Adrenal gland (tissue), 12 donors: Measurements from ENCODE around the gene ORC2. TPM values are rescaled to one million over a fixed set of nuclear protein-coding genes. Genes with fewer than 3 reads are reported as not detected.

Experiments used
- DNase-seq, 7 donors: peaks; one replicate each; pipeline ENCODE4 v3.0.0-alpha.2; 2019 to 2020
- H3K27ac ChIP-seq, 5 donors: fragments of 200-600 bp; sonication (generic) in 4 of 5; 1 replicate in 3 of 5; 2 replicates in 2 of 5; pipeline versions ENCODE4 v1.5.1 to v1.8.0; 2016 to 2020; ENCODE audit warnings: mild to moderate bottlenecking in 1 of 5
- H3K27me3 ChIP-seq: fragments of 200-600 bp; 2 replicates; pipeline ENCODE4 v1.8.0; 2021
- H3K36me3 ChIP-seq, 2 donors: fragments of 200-600 bp; replicated peaks in 1 of 2; 1 replicate in 1 of 2; 2 replicates in 1 of 2; pipeline versions ENCODE4 v1.5.1 to v1.8.0; 2018 to 2022
- H3K4me1 ChIP-seq, 2 donors: fragments of 200-600 bp; replicated peaks in 1 of 2; 1 replicate in 1 of 2; 2 replicates in 1 of 2; pipeline versions ENCODE4 v1.5.1 to v1.8.0; 2018 to 2021
- H3K4me3 ChIP-seq, 4 donors: fragments of 200-600 bp; sonication (generic) in 3 of 4; one replicate each; pipeline ENCODE4 v1.5.1; 2016 to 2018
- H3K9me3 ChIP-seq, 3 donors: fragments of 200-600 bp; sonication (generic) in 1 of 3; replicated peaks in 1 of 3; 1 replicate in 2 of 3; 2 replicates in 1 of 3; pipeline versions ENCODE4 v1.5.1 to v1.8.0; 2016 to 2021
- CTCF ChIP-seq, 6 experiments: fragments of 450-650 bp in 4 of 6; fragments of 200-600 bp in 2 of 6; sonication (generic) in 1 of 6; IDR thresholded peaks; 1 replicate in 5 of 6; 2 replicates in 1 of 6; pipeline versions ENCODE4 v1.5.1 to v1.8.0; 2016 to 2021; ENCODE audit warnings: antibody characterized with exemption in 6 of 6, mild to moderate bottlenecking in 2 of 6, moderate library complexity in 1 of 6
- POLR2A ChIP-seq, 2 donors: fragments of 450-650 bp; IDR thresholded peaks; one replicate each; pipeline ENCODE4 v1.6.1; 2017; ENCODE audit warnings: antibody characterized with exemption in 2 of 2, mild to moderate bottlenecking in 2 of 2, moderate library complexity in 1 of 2
- WGBS, 4 donors: extraction: QIAGEN DNeasy Blood & Tissue Kit in 2 of 4; methylation state at CpG; one replicate each; pipeline versions ENCODE4 v1.1.5 to v1.1.7; 2013 to 2017; 5-methylcytosine and 5-hydroxymethylcytosine counted together
- intact Hi-C, 2 donors: fragments of 100-400 bp; cut with DNase I; formaldehyde crosslinking; loops; one replicate each; pipeline versions ENCODE4 v1.14.1 to v1.15.0; 2022 to 2023
- polyA plus RNA-seq, 3 donors: library from polyadenylated mRNA; stranded (reverse); fragments of 200-250 nt in 2 of 3; fragments of 350-450 nt in 1 of 3; fragmentation: Illumina TruSeq in 1 of 3; extraction: RNeasy Lipid Tissue Mini Kit (QIAGEN cat#74804) in 1 of 3; gene quantifications; one replicate each; pipeline ENCODE4 v1.2.3, GENCODE V29; 2013 to 2014
- total RNA-seq, 9 donors: library from RNA; depleted of rRNA in 4 of 9; stranded (reverse); fragments of >200 nt in 4 of 9; fragments of 120-200 nt in 1 of 9; fragmentation: NEBNext Ultra II Directional in 1 of 9; extraction: Animal tissue kit (Norgen Biotek cat#: 25700) in 1 of 9; gene quantifications; one replicate each; pipeline versions ENCODE4 v1.1.0 to v1.2.4, GENCODE V29; 2013 to 2023
- donor health status: healthy with polysubstance abuse.
- donor health status: Bipolar disorder and iron deficiency.
- donor health status: DM: yes; HTN: yes; CAD: no.
- donor health status: DM: no; HTN: no; CAD: no.
- donor health status: DM: no; HTN: no; CAD: no.
- donor health status: DM: yes; HTN: yes; CAD: no.

The ORC2 gene
- total and polyA plus RNA-seq, 12 donors = 5.0 to 30.7 (median 19.0) TPM

- WGBS, 4 donors = 81 to 91% (median 89%) methylated on average over 1 of the region's 1 CpG
- no peak overlapping the region for H3K27ac ChIP-seq
- H3K9me3 ChIP-seq = no peaks in the 10 kb centered on the region
- intact Hi-C loops = no loop called here
- DNase-seq = no peak
- no peaks in the 10 kb centered on the region for H3K27me3 ChIP-seq
- TF ChIP-seq CTCF (IDR thresholded peaks at IDR 0.05) (no peak), POLR2A (IDR thresholded peaks at IDR 0.05) (no peak)
- H3K4me3 ChIP-seq = no peak overlapping the region
- peaks cover 0 to 55% of the 10 kb centered on the region in 2 donors for H3K36me3 ChIP-seq
- H3K4me1 ChIP-seq = no peaks in the 10 kb centered on the region
Measured at GRCh38 chr2:200943527-200944105, 19.8 kb downstream of the ORC2 start.

- Histone ChIP-seq H3K27me3 (no peaks in the 10 kb centered on the region), H3K4me1 (no peaks in the 10 kb centered on the region), H3K9me3 (no peaks in the 10 kb centered on the region), H3K27ac (no peak overlapping the region), H3K36me3 (peaks cover 0 to 50% of the 10 kb centered on the region in 2 donors), H3K4me3 (no peak overlapping the region)
- intact Hi-C loops = no loop called here
- no peak for TF ChIP-seq POLR2A (IDR thresholded peaks at IDR 0.05)
- no peak for TF ChIP-seq CTCF (IDR thresholded peaks at IDR 0.05)
- no peak for DNase-seq
- 89 to 100% (median 98%) methylated on average over 1 of the region's 1 CpG for WGBS, 4 donors
Measured at GRCh38 chr2:200939832-200940231, 23.6 kb downstream of the ORC2 start.

GRCh38 chr2:200930947-200931626 lies 32.4 kb downstream of the ORC2 start:
- intact Hi-C loops = no loop called here
- peaks cover 0 to 45% of the 10 kb centered on the region in 2 donors for H3K36me3 ChIP-seq
- WGBS, 4 donors = 71 to 83% (median 80%) methylated on average over 3 of the region's 3 CpGs
- H3K4me3 ChIP-seq = no peak overlapping the region
- no peaks in the 10 kb centered on the region for H3K9me3 ChIP-seq
- TF ChIP-seq POLR2A (IDR thresholded peaks at IDR 0.05) = no peak
- TF ChIP-seq CTCF (IDR thresholded peaks at IDR 0.05) = no peak
- H3K27me3 ChIP-seq = no peaks in the 10 kb centered on the region
- H3K4me1 ChIP-seq = no peaks in the 10 kb centered on the region
- no peak for DNase-seq
- H3K27ac ChIP-seq = no peak overlapping the region

- intact Hi-C loops = no loop called here
- 69 to 78% (median 74%) methylated on average over 2 of the region's 2 CpGs for WGBS, 4 donors
- Histone ChIP-seq H3K27me3 (no peaks in the 10 kb centered on the region), H3K36me3 (peaks cover 0 to 50% of the 10 kb centered on the region in 2 donors), H3K27ac (no peak overlapping the region), H3K4me3 (no peak overlapping the region), H3K9me3 (no peaks in the 10 kb centered on the region), H3K4me1 (no peaks in the 10 kb centered on the region)
- TF ChIP-seq POLR2A (IDR thresholded peaks at IDR 0.05) (no peak), CTCF (IDR thresholded peaks at IDR 0.05) (no peak)
- DNase-seq = no peak
Measured at GRCh38 chr2:200929334-200930249, 33.9 kb downstream of the ORC2 start.
